CD14-positive monocyte (primary cell): Measurements from ENCODE around the gene ZBTB5. TPM values are rescaled to one million over a fixed set of nuclear protein-coding genes. Genes with fewer than 3 reads are reported as not detected.

Experiments used
- DNase-seq, 3 donors: peaks; one replicate each; pipeline ENCODE4 v3.0.0-alpha.2; 2011 to 2022
- H2AFZ ChIP-seq: 2 replicates; pipeline ENCODE4 v1.6.0; 2012; ENCODE audit warnings: mild to moderate bottlenecking, low read depth, low read length, inconsistent platforms; ENCODE audit not compliant: insufficient read depth, poor library complexity, severe bottlenecking
- H3K27ac ChIP-seq, 2 donors: 1 replicate in 1 of 2; 2 replicates in 1 of 2; pipeline ENCODE4 v1.5.1; 2012 to 2013; ENCODE audit warnings: low read length in 2 of 2, control low read depth in 1 of 2, inconsistent platforms in 1 of 2, low read depth in 1 of 2, mild to moderate bottlenecking in 1 of 2
- H3K27me3 ChIP-seq, 2 donors: one replicate each; pipeline versions ENCODE4 v1.6.0 to v1.6.1; 2011 to 2013; ENCODE audit warnings: low read length in 2 of 2; ENCODE audit not compliant: control insufficient read depth in 2 of 2, insufficient read depth in 2 of 2
- H3K36me3 ChIP-seq, 2 donors: replicated peaks in 1 of 2; 1 replicate in 1 of 2; 2 replicates in 1 of 2; pipeline versions ENCODE4 v1.5.1 to v1.6.1; 2012 to 2013; ENCODE audit warnings: low read length in 2 of 2, control low read depth in 1 of 2, inconsistent platforms in 1 of 2, mild to moderate bottlenecking in 1 of 2; ENCODE audit not compliant: insufficient read depth in 2 of 2, control insufficient read depth in 1 of 2
- H3K4me1 ChIP-seq, 2 donors: 1 replicate in 1 of 2; 2 replicates in 1 of 2; pipeline versions ENCODE4 v1.5.1 to v1.6.1; 2012 to 2013; ENCODE audit warnings: low read length in 2 of 2, control low read depth in 1 of 2, inconsistent platforms in 1 of 2, mild to moderate bottlenecking in 1 of 2, moderate library complexity in 1 of 2; ENCODE audit not compliant: insufficient read depth in 2 of 2, control insufficient read depth in 1 of 2
- H3K4me2 ChIP-seq: replicated peaks from 2 replicates; pipeline ENCODE3; 2012; ENCODE audit warnings: low read length, moderate library complexity, mild to moderate bottlenecking; ENCODE audit not compliant: poor library complexity, severe bottlenecking; ENCODE audit errors: extremely low read depth
- H3K4me3 ChIP-seq, 3 experiments: fragments of 200-600 bp in 1 of 3; sonication (generic) in 1 of 3; replicated peaks in 1 of 3; 1 replicate in 2 of 3; 2 replicates in 1 of 3; pipeline ENCODE4 v1.5.1; 2011 to 2013; ENCODE audit warnings: low read length in 3 of 3, mild to moderate bottlenecking in 3 of 3, control low read depth in 2 of 3, low read depth in 2 of 3, inconsistent platforms in 1 of 3, moderate library complexity in 1 of 3
- H3K79me2 ChIP-seq: 2 replicates; pipeline ENCODE4 v1.6.0; 2012; ENCODE audit warnings: mild to moderate bottlenecking, control low read depth, inconsistent platforms, low read length, moderate library complexity; ENCODE audit not compliant: insufficient read depth
- H3K9ac ChIP-seq: 2 replicates; pipeline ENCODE4 v1.6.0; 2017; ENCODE audit warnings: low read length, mild to moderate bottlenecking; ENCODE audit not compliant: insufficient read depth, poor library complexity, severe bottlenecking
- H3K9me3 ChIP-seq, 2 donors: replicated peaks in 1 of 2; 1 replicate in 1 of 2; 2 replicates in 1 of 2; pipeline versions ENCODE4 v1.5.1 to v1.6.1; 2012 to 2013; ENCODE audit warnings: low read length in 2 of 2, control low read depth in 1 of 2; ENCODE audit not compliant: control insufficient read depth in 1 of 2, insufficient read depth in 1 of 2
- H4K20me1 ChIP-seq: 2 replicates; pipeline ENCODE4 v1.6.0; 2012; ENCODE audit warnings: mild to moderate bottlenecking, low read length, control low read depth, moderate library complexity; ENCODE audit not compliant: insufficient read depth
- H3K27ac Mint-ChIP-seq, 7 donors: one replicate each; pipeline ENCODE4 v1.8.0; 2020; ENCODE audit warnings: mild to moderate bottlenecking in 7 of 7, mixed read lengths in 7 of 7, moderate library complexity in 6 of 7, inconsistent platforms in 2 of 7
- H3K27me3 Mint-ChIP-seq, 3 donors: one replicate each; pipeline ENCODE4 v1.8.0; 2021 to 2022; ENCODE audit warnings: low read depth in 3 of 3, mild to moderate bottlenecking in 3 of 3, mixed read lengths in 3 of 3, moderate library complexity in 3 of 3, inconsistent platforms in 1 of 3
- H3K36me3 Mint-ChIP-seq, 2 donors: one replicate each; pipeline ENCODE4 v1.8.0; 2020; ENCODE audit warnings: mixed read lengths in 2 of 2, inconsistent platforms in 1 of 2, mild to moderate bottlenecking in 1 of 2
- H3K4me1 Mint-ChIP-seq: one replicate; pipeline ENCODE4 v1.8.0; 2020; ENCODE audit warnings: mild to moderate bottlenecking, mixed read lengths
- H3K4me3 Mint-ChIP-seq, 2 donors: one replicate each; pipeline ENCODE4 v1.8.0; 2020; ENCODE audit warnings: mild to moderate bottlenecking in 2 of 2, mixed read lengths in 2 of 2, moderate library complexity in 1 of 2
- H3K9me3 Mint-ChIP-seq, 7 donors: one replicate each; pipeline ENCODE4 v1.8.0; 2020 to 2022; ENCODE audit warnings: mixed read lengths in 7 of 7, mild to moderate bottlenecking in 6 of 7, moderate library complexity in 6 of 7, inconsistent platforms in 2 of 7
- CTCF ChIP-seq: fragments of 200-600 bp; IDR thresholded peaks from one replicate; pipeline ENCODE4 v1.8.0; 2022; ENCODE audit warnings: antibody characterized with exemption, mild to moderate bottlenecking
- WGBS: methylation state at CpG from one replicate; pipeline ENCODE4 v1.1.5; 2013; ENCODE audit warnings: missing lambda C conversion rate; ENCODE audit not compliant: insufficient coverage; 5-methylcytosine and 5-hydroxymethylcytosine counted together
- intact Hi-C, 2 donors: fragments of 100-400 bp; cut with micrococcal nuclease; formaldehyde crosslinking; loops; one replicate each; pipeline versions ENCODE4 v1.15.0 to v1.15.1; 2023
- polyA plus RNA-seq, 3 donors: library from polyadenylated mRNA; depleted of rRNA in 1 of 3; unstranded in 2 of 3; stranded (reverse) in 1 of 3; fragments of 300-500 nt in 2 of 3; fragments of >200 nt in 1 of 3; fragmentation: Illumina TruSeq in 2 of 3; gene quantifications; 1 replicate in 2 of 3; 2 replicates in 1 of 3; pipeline ENCODE4 v1.2.3, GENCODE V29; 2012 to 2021

Gene ZBTB5
- polyA plus RNA-seq, 3 donors, result 0.58 to 6.4 (median 1.4) TPM

DNA sequence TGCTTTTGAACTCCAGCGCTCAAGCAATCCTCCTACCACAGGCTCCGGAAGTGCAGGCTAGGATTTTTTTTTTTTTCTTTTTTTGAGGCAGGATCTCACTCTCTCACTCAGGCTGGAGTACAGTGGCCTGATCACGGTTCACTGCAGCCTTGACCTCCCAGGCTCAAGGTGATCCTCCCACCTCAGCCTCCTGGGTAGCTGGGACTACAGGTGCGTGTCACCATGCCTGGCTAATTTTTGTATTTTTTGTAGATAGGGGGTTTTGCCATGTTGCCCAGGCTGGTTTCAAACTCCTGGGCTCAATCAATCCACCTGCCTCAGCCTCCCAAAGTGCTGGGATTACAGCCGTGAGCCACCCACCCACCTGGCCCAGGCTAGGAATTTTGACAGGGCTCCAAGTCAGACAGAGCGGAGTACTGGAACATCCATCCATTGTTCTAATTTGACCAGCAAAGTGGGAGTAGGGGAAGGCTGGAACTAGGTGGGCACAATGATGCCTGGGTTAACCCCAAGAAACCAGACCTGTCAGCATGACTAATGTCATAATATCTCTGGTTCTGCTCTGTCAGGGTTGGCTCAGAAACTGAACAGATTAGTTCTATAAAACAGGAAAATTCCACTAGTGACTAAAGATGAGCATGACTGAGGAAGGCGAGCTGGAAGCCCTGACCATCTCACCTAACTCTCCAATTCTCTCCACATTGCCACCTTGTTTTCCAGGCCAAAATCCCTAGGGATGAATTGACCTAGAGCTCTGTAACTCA is 9.2 kb downstream of the ZBTB5 start:
- H3K4me1 Mint-ChIP-seq, result peaks cover 2% of the 10 kb centered on the region
- no peaks in the 10 kb centered on the region for H3K27me3 ChIP-seq
- H3K36me3 Mint-ChIP-seq, result peaks cover 2 to 4% of the 10 kb centered on the region in 2 donors
- no peak overlapping the region for H3K9ac ChIP-seq
- no peak overlapping the region for H3K4me3 Mint-ChIP-seq
- no peak for TF ChIP-seq CTCF
- no peak overlapping the region for H3K27ac ChIP-seq
- intact Hi-C loops, result no loop called here
- 90% methylated on average over 2 of the region's 7 CpGs for WGBS
- H3K79me2 ChIP-seq, result peaks cover 38% of the 10 kb centered on the region
- peaks cover 0 to 4% (median 0%) of the 10 kb centered on the region in 7 donors for H3K9me3 Mint-ChIP-seq
- H2AFZ ChIP-seq, result no peak overlapping the region
- no peaks in the 10 kb centered on the region for H3K4me1 ChIP-seq
- H3K27me3 Mint-ChIP-seq, result no peaks in the 10 kb centered on the region
- no peaks in the 10 kb centered on the region for H3K36me3 ChIP-seq
- H3K27ac Mint-ChIP-seq, result peak overlapping the region in 1 of 7 donors; percentile 41
- peaks cover 14% of the 10 kb centered on the region for H4K20me1 ChIP-seq
- no peak overlapping the region for H3K4me3 ChIP-seq
- no peak overlapping the region for H3K4me2 ChIP-seq
- H3K9me3 ChIP-seq, result no peaks in the 10 kb centered on the region
- no peak for DNase-seq

DNA sequence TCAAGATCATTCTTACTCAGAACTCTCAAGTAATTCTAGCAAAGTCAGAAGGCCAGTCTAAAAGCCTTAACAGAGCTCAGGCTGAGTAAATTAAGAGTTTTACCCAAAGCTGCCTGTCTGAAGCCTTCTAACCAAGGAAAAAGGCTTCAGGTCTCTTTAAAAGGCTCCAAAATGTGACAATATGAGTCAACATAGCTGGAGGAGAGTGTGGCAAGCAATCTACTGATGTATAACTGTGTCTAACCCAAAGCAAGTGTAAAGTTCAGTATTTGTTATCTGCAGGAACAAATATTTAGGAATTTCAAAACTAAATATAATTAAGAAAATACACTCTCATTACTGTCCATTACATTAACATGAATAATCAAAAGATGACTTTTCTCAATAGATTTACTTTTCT is 11.0 kb downstream of the ZBTB5 start:
- intact Hi-C loops, result no loop called here
- no peak overlapping the region for H3K4me3 Mint-ChIP-seq

More for the DNA sequence above, 11.0 kb downstream of the ZBTB5 start:
- Mint-ChIP-seq H3K4me1 (peaks cover 2% of the 10 kb centered on the region), H3K9me3 (peaks cover 0 to 4% (median 0%) of the 10 kb centered on the region in 7 donors), H3K27me3 (no peaks in the 10 kb centered on the region), H3K36me3 (peaks cover 7 to 12% of the 10 kb centered on the region in 2 donors), H3K27ac (no peak overlapping the region)
- Histone ChIP-seq H3K27me3 (no peaks in the 10 kb centered on the region), H3K4me2 (no peak overlapping the region), H3K36me3 (peaks cover 3 to 6% of the 10 kb centered on the region in 2 donors), H3K9me3 (no peaks in the 10 kb centered on the region), H4K20me1 (peaks cover 14% of the 10 kb centered on the region), H3K9ac (no peak overlapping the region), H3K79me2 (peaks cover 27% of the 10 kb centered on the region), H3K4me3 (no peak overlapping the region), H2AFZ (no peak overlapping the region), H3K4me1 (no peaks in the 10 kb centered on the region), H3K27ac (no peak overlapping the region)
- DNase-seq, result no peak
- TF ChIP-seq CTCF, result no peak
